Ascending aorta (tissue), 2 donors: ENCODE results near the gene CPM. TPM values are rescaled to one million over a fixed set of nuclear protein-coding genes. Genes with fewer than 3 reads are reported as not detected.
"Not testable (repeated sequence)": the region's sequence is repeated elsewhere in the genome, so short reads cannot be mapped to it uniquely, and the experiment has no call there.

ENCODE experiments used
- DNase-seq, 2 donors: peaks; one replicate each; pipeline ENCODE4 v3.0.0-alpha.2; 2019; ENCODE audit warnings: low spot score in 2 of 2
- H3K27ac ChIP-seq, 2 donors: fragments of 200-600 bp; sonication (generic); one replicate each; pipeline ENCODE4 v1.5.1; 2016 to 2017; ENCODE audit warnings: mild to moderate bottlenecking in 1 of 2
- H3K27me3 ChIP-seq: fragments of 200-600 bp; sonication (generic); one replicate; pipeline ENCODE4 v1.5.1; 2017
- H3K36me3 ChIP-seq, 2 donors: fragments of 200-600 bp; sonication (generic); one replicate each; pipeline ENCODE4 v1.5.1; 2016
- H3K4me1 ChIP-seq, 2 donors: fragments of 200-600 bp; sonication (generic); one replicate each; pipeline ENCODE4 v1.5.1; 2016 to 2017; ENCODE audit warnings: mild to moderate bottlenecking in 1 of 2
- H3K4me3 ChIP-seq, 2 donors: fragments of 200-600 bp; sonication (generic); one replicate each; pipeline ENCODE4 v1.5.1; 2016 to 2017; ENCODE audit warnings: mild to moderate bottlenecking in 1 of 2
- H3K9me3 ChIP-seq, 2 donors: fragments of 200-600 bp; sonication (generic); one replicate each; pipeline ENCODE4 v1.5.1; 2016
- CTCF ChIP-seq, 3 experiments: fragments of 200-600 bp in 2 of 3; fragments of 450-650 bp in 1 of 3; sonication (generic) in 2 of 3; IDR thresholded peaks; one replicate each; pipeline ENCODE4 v1.5.1; 2016 to 2019; ENCODE audit warnings: antibody characterized with exemption in 3 of 3, mild to moderate bottlenecking in 1 of 3, moderate library complexity in 1 of 3
- intact Hi-C: fragments of 100-400 bp; cut with DNase I; formaldehyde crosslinking; loops from one replicate; pipeline ENCODE4 v1.15.1; 2023
- total RNA-seq: library from RNA; depleted of rRNA; stranded (reverse); fragments of >200 nt; gene quantifications from one replicate; pipeline ENCODE4 v1.1.0, GENCODE V29; 2016

Gene CPM
- total RNA-seq, 1 donor from 2014 or later = 48.1 TPM

GRCh38 chr12:68809190-68810026 lies 123.6 kb downstream of the CPM start:
- H3K4me3 ChIP-seq = peak overlapping the region; percentile 81 to 93
- no peaks in the 10 kb centered on the region for H3K9me3 ChIP-seq
- no peak for DNase-seq
- TF ChIP-seq CTCF (IDR thresholded peaks at IDR 0.05) = no peak
- H3K4me1 ChIP-seq = peaks cover 2 to 19% of the 10 kb centered on the region in 2 donors
- H3K36me3 ChIP-seq = peaks cover 13 to 41% of the 10 kb centered on the region in 2 donors
- no peaks in the 10 kb centered on the region for H3K27me3 ChIP-seq
- intact Hi-C loops = loop anchor here (5.0 to 10.0 kb wide), 2 partner anchors 122 to 1545 kb away; partner anchors contain the start of genes CAND1 and NUP107
- peak overlapping the region; percentile 98 to 99 for H3K27ac ChIP-seq

GRCh38 chr12:68808388-68809189 lies 124.4 kb downstream of the CPM start:
- no peaks in the 10 kb centered on the region for H3K9me3 ChIP-seq
- intact Hi-C loops = loop anchor here (1.0 to 10.0 kb wide), 5 partner anchors 62 to 1544 kb away; partner anchors contain the start of genes CAND1, MDM1, NUP107 and RAP1B
- TF ChIP-seq CTCF (IDR thresholded peaks at IDR 0.05) = peak in 1 of 3 experiments; percentile 3
- H3K27me3 ChIP-seq = no peaks in the 10 kb centered on the region
- DNase-seq = peak; percentile 50 to 91
- H3K4me3 ChIP-seq = peak overlapping the region; percentile 81 to 93
- H3K36me3 ChIP-seq = peaks cover 8 to 33% of the 10 kb centered on the region in 2 donors
- H3K4me1 ChIP-seq = peaks cover 0 to 16% of the 10 kb centered on the region in 2 donors
- peak overlapping the region; percentile 98 to 99 for H3K27ac ChIP-seq

GRCh38 chr12:68807576-68808387 lies 125.2 kb downstream of the CPM start, which contains the start of gene MDM2:
Gene MDM2 (plus strand): TSS chr12:68808177. CDS start chr12:68808478, 301 bp downstream.
- Histone ChIP-seq H3K27ac (peak within 1 kb of the TSS; percentile 98 to 99), H3K4me3 (peak within 1 kb of the TSS; percentile 81 to 93), H3K4me1 (peaks cover 0 to 14% of the 10 kb centered on the region in 2 donors), H3K27me3 (no peaks in the 10 kb centered on the region), H3K36me3 (peaks cover 8 to 25% of the 10 kb centered on the region in 2 donors), H3K9me3 (no peaks in the 10 kb centered on the region)
- TF ChIP-seq CTCF (IDR thresholded peaks at IDR 0.05) = peak; percentile 80 to 85 (median 82)
- DNase-seq = peak; percentile 85 to 97
- intact Hi-C loops = loop anchor here (1.0 to 10.0 kb wide), 6 partner anchors 21 to 1543 kb away; partner anchors contain the start of genes CAND1, MDM1, NUP107 and RAP1B

- H3K27me3 ChIP-seq, H3K4me1 ChIP-seq, H3K9me3 ChIP-seq, DNase-seq: not testable (repeated sequence)
- peak overlapping the region; percentile 81 to 93 for H3K4me3 ChIP-seq
- intact Hi-C loops = loop anchor here (2.0 to 10.0 kb wide), 3 partner anchors 20 to 1542 kb away; partner anchors contain the start of genes CAND1 and NUP107
- H3K27ac ChIP-seq = peak overlapping the region; percentile 98 to 99
- peaks cover 8 to 23% of the 10 kb centered on the region in 2 donors for H3K36me3 ChIP-seq
These were observed 125.7 kb downstream of the CPM start for GRCh38 chr12:68807274-68807575.

GRCh38 chr12:68806488-68807237 lies 126.3 kb downstream of the CPM start:
- H3K4me3 ChIP-seq = peak overlapping the region; percentile 81 to 93
- intact Hi-C loops = loop anchor here (2.0 to 10.0 kb wide), 3 partner anchors 20 to 1542 kb away; partner anchors contain the start of genes CAND1 and NUP107
- peaks cover 8 to 22% of the 10 kb centered on the region in 2 donors for H3K36me3 ChIP-seq
- H3K27me3 ChIP-seq = no peaks in the 10 kb centered on the region
- peaks cover 0 to 7% of the 10 kb centered on the region in 2 donors for H3K4me1 ChIP-seq
- no peaks in the 10 kb centered on the region for H3K9me3 ChIP-seq
- peak overlapping the region; percentile 98 to 99 for H3K27ac ChIP-seq
- no peak for TF ChIP-seq CTCF (IDR thresholded peaks at IDR 0.05)
- no peak for DNase-seq
